ENCODE results near the gene CXXC5. TPM values are rescaled to one million over a fixed set of nuclear protein-coding genes. Genes with fewer than 3 reads are reported as not detected.

Gene CXXC5
- total RNA-seq, 1 experiment from 2014 or later, result 85.0 TPM

- DNase-seq (ENCODE audit: low read depth, low spot score) (no peak), ATAC-seq (peak; percentile 35)
- intact Hi-C loops (cut with micrococcal nuclease; ENCODE audit: unreplicated experiment), result no loop called here
- H3K4me1 ChIP-seq (ENCODE audit: control insufficient read depth, insufficient read depth, low read length), result peaks cover 21% of the 10 kb centered on the region
- H3K9me3 ChIP-seq (ENCODE audit: control insufficient read depth, insufficient read depth, low read depth, low read length), result no peaks in the 10 kb centered on the region
- ChIA-PET POLR2A (no interaction called here), CTCF (no interaction called here)
- in situ Hi-C loops (cut with HindIII; ENCODE audit: low pct_unique_long_range_greater_than_20kb, low sequenced_read_pairs), result no loop called here
- no peak overlapping the region for H3K4me3 ChIP-seq (ENCODE audit: low read depth in 2 of 2, low read length in 2 of 2)
- BruUV-seq (replicated peaks), result no TSS peak
- no peaks in the 10 kb centered on the region for H3K27me3 ChIP-seq (ENCODE audit: control insufficient read depth, insufficient read depth, low read length)
- no peak for TF ChIP-seq SIN3A (IDR thresholded peaks at IDR 0.05; ENCODE audit: borderline replicate concordance, insufficient read depth, low read depth, low read length)
- no peak for TF ChIP-seq REST (IDR thresholded peaks at IDR 0.05; ENCODE audit: insufficient read depth in 1 of 2, low read depth in 2 of 2, low read length in 1 of 2)
- TF ChIP-seq TCF7L2 (IDR thresholded peaks at IDR 0.05; ENCODE audit: low read depth, low read length), result no peak
- no peak for TF ChIP-seq CTCF (IDR thresholded peaks at IDR 0.05)
- TF ChIP-seq POLR2AphosphoS5 (IDR thresholded peaks at IDR 0.05; ENCODE audit: low read depth, low read length), result no peak
- no peaks in the 10 kb centered on the region for H3K36me3 ChIP-seq (ENCODE audit: control insufficient read depth, insufficient read depth, low read length)
- H3K27ac ChIP-seq (ENCODE audit: low read length), result peak overlapping the region; percentile 86
Observed at GRCh38 chr5:139733010-139733688, 85.0 kb downstream of the CXXC5 start.

Other genes starting within 250 kb of the CXXC5 start
- gene SPATA24, start 244.3 kb upstream of the CXXC5 start, total RNA-seq (2021; ENCODE audit: unreplicated experiment), result 5.5 TPM
- 8.8 TPM for gene DNAJC18, start 208.8 kb upstream of the CXXC5 start, total RNA-seq (2021; ENCODE audit: unreplicated experiment)
- not detected for gene ECSCR, start 185.6 kb upstream of the CXXC5 start, total RNA-seq (2021; ENCODE audit: unreplicated experiment)
- gene SMIM33, start 177.3 kb upstream of the CXXC5 start, total RNA-seq (2021; ENCODE audit: unreplicated experiment), result not detected
- gene STING1, start 165.6 kb upstream of the CXXC5 start, total RNA-seq (2021; ENCODE audit: unreplicated experiment), result 22.8 TPM
- gene UBE2D2, start 87.0 kb upstream of the CXXC5 start, total RNA-seq (2021; ENCODE audit: unreplicated experiment), result 222 TPM
- 0.05 TPM for gene PSD2, start 147.5 kb downstream of the CXXC5 start, total RNA-seq (2021; ENCODE audit: unreplicated experiment)

All from Panc1 (cell line).